HuH-7 (cell line): ENCODE data around the gene GPC6.

ENCODE experiments used
- DNase-seq: peaks from one replicate; pipeline ENCODE4 v3.0.0; 2011; ENCODE audit warnings: low spot score

The GPC6 gene

DNA sequence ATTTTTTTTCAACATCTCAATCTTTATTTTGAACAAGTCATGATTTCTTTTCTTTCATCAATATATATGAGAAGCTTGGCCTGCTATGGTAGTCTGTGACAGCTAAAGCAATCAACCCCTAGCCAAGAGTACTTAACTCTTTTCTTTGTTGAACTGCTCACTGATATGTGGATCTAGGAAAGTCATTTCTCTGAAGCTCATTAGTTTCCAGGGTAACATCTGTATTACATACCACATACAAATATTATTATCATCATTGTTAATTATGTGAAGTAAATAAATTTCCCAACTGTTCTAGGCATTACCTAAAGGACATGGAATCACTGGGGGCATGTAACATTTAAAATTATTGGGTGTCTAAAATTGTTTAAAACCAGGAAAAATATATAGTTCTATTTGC is 985.6 kb downstream of the GPC6 start:
- no peak for DNase-seq

DNA sequence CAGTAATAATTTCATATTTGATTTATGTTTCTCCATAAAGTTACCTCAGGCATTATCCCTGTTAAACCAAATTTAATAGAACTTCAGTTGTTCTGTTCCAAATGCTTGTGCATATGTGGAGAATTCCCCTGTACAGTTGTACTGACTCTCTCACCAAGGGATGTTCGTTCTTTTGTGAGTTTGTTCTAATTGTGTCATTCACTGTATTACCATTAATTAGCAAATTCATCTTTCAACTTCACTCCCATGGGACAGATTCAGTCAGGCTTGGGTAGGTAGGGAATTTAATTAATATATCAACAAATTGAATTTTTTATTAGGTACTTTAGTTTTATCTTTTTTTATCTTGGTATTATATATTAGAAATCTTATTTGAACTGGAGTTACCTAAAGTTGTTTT is 987.5 kb downstream of the GPC6 start:
- no peak for DNase-seq

DNA sequence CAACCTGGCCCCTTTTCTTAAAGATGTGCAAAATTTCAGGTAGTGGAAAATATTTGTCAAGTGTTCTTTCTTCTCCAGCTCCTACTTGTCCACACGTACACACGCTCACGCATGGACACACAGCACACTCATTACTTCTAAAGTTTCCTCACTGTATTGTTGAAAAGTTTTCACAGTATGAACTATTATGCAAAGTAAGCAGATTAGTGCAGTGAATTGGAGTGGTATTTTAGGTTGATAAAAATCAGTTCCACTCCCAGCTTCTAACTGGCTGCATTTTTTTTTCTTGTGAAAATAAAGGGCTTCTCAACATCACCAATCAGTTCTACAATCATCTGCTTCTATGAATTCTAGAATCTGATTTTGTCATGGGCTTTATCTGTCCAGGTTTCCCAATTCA is 988.4 kb downstream of the GPC6 start:
- no peak for DNase-seq

DNA sequence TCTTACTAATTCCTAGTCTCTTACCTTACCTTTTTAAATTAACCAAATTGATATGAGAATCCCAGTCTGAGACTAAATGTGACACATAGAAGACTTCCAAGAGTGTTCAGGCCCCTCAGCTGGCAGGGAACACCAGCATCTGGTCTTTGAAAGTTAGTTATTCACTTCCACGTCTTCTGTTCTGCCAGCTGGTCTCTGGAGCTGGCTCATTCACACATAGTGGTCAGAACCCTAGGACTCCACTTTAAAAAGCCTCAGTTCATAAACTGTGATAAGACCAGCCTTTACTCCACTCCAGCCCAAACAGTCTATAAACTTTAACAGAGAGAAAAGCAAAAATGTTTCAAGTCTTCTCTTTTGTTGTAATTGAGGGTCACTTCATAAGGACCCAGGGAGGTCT is 989.9 kb downstream of the GPC6 start:
- no peak for DNase-seq

DNA sequence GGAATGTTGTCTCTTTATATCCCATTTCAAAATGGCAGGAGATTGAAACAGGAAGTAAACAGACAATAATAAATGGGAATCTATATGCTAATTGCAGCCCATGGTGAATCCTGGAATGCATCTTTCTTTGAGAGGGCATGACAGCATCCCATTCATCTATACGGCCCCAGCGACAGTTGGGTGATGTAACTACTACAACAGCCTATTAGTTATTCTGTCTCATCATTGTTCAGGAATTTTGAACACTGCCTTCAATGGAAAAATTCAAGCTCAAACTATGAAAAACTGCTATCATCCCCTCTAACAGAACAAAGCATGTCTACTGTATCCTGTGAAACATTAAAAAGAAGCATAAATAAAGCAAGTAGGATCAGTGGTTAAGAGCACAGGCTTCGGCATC is 990.8 kb downstream of the GPC6 start:
- DNase-seq = no peak

DNA sequence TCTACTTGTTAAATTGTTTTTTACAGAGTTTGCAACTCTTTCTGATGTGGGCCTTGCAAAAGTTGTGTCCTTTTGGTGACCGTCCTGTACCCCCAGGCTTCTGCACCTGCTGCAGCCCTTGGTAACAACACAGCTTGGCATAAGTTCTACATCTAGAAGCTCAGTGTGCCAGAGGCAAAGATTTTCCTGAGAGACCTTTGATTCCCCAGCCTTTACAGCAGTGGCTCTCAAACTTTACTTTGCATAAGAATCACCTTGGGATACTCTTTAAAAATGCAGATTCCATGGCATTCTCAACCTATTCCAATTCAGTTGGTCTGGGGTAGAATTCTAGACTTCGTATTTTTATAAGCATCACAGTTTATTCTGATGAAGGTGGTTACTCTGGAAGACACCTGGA is 991.9 kb downstream of the GPC6 start:
- DNase-seq = no peak

DNA sequence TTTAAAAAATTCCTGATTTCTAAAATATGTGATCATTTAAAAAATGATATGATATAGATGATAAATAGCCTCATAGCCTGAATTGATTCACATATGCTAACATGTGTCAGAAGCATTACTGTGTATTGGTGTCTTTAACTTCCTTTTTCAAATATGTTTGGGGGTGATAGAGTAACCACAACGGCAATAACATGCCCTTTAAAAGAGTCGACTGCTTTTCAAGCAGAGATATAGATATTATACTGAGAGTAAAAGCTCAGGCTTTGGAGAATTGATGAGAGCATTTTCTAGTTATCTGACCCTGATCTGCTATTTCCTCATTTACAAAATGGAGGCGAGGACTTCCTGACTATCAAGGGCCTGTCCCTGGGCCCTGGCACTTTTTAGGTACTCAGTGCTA is 992.3 kb downstream of the GPC6 start:
- no peak for DNase-seq

DNA sequence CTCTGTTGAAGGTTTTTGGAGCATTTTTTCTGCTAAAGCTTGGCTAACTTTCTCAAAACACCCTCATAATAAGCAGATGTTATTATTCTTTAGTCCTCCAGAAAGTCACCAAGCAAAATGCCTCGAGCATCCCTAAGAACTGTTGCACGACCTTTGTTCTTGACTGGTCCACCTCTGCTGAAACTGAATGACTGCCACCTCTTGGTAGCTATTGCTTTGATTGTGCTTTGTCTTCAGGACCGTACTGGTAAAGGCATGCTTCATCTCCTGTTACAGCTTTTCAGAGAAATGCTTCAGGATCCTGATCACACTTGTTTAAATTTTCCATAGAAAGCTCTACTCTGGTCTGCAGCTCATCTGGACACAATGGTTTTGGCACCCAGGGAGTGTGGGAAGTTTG is 998.1 kb downstream of the GPC6 start:
- DNase-seq = no peak

DNA sequence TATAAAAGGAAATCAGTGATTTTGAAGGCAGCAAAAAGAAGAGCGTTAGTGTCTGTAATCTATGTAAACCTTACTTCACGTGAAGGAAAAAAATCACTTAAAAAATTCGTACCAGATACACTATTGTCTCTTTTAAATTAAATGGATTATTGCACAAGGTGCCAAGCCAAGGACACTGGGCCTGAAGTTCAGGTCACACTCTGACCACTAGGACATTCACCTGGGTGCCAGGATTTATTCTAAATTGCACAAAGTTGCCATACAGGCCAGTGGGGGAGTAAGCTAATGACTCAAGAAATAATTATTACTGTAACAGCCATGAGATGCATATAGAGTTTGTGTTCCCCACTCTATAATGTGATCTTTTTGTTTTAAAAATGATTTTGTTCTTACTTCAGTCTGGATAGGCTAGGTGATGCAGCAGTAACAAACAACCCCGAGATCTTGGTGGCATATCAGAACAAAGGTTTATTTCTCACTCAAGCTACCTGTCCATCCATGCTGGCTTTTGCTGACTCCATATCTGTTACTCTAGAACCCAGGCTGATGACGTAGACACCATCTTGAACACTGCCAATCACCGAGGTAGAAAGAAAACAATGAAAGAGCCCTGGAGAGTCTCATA is 1000.8 kb downstream of the GPC6 start:
- DNase-seq = no peak

DNA sequence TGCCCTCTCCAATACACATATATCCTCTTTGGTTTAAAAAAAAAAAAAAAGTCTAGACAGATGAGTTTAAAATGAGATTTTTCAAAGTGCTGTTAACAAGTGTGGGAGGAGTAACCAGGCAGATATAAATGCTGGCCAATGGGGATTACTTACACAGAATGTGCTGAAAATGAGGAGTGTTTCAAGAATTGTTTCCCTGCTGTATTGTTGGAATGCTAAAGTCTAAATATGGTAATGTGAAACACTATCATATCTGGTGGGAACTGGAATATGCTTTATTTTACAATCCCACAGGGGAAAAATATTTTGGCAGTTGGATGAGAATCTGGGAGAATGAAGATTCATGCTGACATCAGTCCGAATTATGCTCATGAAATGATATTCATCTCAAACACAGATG is 1002.2 kb downstream of the GPC6 start:
- DNase-seq = no peak

DNA sequence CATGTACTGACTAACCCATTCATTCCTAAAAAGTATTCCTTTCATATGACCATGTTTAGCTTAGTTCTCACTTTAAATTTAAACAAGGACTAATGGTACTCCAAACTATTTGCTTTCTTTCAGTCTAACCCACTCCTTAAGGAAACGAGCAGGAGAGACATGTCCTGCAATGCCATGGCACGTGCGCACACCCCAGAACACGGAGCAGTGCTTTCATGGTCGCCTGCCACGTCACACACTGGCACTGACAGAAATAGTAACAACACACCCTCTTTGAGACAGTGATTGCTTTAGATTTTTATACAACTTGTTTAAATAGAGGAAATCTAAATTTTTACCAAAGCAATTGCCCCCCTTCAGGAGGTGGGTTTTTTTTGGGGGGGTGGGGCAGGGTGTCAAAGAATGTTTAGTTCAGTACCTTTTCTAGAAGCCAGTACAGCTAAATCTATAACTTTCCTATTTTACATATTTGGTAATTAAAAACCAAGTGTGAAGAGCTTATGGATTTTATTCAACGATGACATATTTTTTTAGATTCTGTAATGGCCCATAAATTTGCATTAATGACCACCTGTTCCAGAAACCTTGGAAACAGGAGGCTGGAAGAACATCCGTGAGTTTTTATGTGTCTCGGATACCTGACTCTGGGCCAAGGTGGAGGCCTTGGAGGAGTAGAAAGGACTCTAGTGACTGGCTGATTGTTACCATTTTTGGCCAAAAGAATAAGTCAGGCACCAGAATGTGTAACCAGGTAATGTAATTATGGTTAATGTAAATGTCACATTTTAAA is 1005.7 kb downstream of the GPC6 start:
- no peak for DNase-seq

DNA sequence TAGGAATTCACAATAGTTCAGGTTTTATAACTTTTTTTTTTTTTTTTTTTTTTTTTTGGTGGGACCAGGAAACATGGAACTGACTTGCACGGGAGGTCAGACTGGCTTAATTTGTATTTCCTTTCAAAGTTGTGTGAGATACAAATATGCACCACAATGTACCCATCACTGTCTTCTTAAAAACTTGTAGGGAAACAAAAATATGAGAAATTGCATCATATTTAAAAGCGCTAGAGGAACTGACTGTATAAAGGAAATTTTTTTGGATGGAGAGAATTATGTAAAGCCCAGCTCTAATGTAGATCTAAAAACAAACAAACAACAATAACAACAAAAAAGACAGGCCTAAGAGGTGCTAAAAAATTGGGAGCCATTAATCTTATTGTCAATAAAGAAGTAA is 1006.3 kb downstream of the GPC6 start:
- DNase-seq = no peak

DNA sequence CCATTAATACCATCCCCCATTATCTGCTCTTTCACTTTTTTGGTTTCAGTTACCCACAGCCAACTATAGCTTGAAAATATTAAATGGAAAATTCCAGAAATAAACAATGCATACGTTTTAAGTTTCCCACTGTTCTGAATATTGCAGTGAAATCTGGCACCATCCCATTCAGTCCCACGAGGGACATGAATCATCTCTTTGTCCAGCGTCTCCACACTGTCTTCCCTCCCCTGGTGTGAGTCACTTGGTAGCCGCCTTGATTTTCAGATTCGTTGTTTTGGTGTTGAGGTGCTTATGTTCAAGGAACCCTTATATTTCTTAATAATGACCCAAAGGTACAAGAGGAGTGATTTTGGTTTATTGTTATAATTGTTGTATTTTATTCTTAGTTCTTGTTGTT is 1006.8 kb downstream of the GPC6 start:
- no peak for DNase-seq

DNA sequence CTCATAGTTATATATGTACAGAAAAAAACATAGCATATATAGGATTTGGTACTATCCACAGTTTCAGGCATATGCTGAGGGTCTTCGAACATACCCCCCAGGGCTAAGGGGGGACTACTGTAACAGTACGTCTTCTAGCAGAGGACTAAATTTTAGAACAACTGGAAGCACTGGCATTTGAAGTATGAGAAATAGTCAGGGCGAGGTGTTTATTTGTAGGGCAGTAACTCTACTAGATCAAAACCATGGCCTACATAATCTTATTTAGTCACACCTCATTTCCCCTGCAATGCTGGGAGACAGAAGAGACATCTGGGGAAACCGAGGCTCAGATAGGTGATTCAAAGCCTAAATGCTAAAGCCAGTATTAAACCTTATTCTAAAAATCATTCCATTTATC is 1007.2 kb downstream of the GPC6 start:
- no peak for DNase-seq

DNA sequence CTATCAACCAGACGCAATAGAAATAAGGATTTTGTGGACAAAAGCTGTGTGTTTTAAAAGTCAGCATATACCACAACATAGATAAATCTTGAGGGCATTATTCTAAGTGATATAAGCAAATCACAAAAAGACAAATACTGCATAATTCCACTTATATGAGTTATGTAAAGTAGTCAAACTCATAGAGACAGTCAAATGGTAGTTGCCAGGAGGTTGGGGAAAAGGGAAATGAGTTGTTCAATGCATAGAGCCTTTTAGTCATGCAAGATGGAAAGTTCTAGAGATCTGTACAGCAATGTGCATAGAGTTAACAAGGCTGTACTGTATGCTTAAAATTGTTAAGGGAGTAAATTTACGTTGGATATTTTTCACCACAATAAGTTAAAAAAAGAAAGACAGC is 1008.1 kb downstream of the GPC6 start:
- DNase-seq = no peak

DNA sequence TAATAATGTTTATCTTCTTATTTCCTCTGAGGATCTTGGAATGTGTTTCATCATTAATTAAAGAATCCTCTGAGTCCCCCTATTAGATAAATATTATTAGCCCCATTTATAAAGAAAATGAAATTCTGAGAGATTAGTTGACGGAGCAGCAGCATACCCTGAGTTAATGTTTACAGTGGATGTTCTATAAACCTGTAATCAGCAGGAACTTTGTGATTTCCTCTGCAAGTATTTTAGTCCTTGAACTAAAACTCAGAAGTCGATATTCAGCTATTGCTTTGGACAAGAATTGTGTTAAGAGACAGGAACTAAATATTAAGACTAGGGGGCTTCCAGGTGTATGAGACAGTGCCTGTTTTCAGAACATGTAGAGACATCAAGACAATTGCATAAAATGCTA is 1009.5 kb downstream of the GPC6 start:
- DNase-seq = no peak

DNA sequence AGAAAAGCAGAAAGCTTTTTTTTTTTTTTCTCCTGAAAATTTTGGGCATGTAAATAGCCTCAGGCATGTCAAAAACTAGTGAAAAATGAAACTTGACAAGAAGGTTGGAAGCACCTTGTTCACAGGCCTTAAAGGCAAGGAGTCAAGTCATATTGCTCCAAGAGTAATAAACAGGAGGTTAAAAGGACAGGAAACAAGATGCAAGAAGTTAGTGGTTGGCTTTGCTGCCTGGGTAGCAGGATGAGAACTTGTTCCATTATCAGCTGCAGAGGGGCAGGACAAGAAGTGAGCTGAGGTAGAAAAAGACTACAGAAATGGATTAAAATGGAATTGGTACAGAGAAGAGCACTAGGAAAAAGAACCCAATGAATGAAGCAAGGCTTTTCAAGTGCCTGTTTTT is 1010.3 kb downstream of the GPC6 start:
- DNase-seq = no peak

DNA sequence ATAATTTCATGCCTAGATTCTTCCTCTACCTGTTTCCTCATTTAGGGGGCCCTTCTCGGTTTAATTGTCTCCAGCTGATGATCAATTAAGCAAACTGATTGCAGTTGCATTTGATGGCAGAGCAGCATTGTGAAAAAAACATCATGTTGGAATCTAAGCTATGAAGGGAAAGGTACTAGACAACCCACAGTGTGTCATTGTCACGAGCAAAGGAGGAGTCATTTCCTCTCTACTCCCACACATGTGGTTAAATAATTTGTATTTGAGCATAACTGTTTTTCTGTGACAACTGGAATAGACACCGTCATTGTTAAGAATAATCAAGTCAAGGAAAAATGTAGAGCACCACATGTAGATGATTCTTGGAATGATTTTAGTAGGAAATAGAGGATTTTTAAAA is 1012.5 kb downstream of the GPC6 start:
- DNase-seq = no peak

DNA sequence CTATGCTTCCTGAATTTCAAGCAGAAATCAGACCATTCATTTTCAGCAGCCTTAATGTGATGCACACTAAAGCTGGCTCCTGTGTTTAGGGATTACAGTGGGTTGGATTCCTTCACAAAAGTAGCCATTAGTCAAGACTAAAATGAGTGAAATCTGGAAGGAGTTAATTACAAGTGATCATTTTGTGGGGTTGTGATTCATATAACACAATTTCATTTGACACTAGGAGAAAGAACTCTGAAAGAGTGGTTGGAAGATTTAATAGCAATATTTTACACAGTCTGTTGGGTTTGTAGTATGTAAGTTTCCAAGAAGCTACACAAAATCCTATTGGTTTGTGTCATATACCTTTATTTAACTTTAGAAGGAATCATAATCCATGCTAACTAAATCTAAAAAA is 1015.9 kb downstream of the GPC6 start:
- DNase-seq = no peak

DNA sequence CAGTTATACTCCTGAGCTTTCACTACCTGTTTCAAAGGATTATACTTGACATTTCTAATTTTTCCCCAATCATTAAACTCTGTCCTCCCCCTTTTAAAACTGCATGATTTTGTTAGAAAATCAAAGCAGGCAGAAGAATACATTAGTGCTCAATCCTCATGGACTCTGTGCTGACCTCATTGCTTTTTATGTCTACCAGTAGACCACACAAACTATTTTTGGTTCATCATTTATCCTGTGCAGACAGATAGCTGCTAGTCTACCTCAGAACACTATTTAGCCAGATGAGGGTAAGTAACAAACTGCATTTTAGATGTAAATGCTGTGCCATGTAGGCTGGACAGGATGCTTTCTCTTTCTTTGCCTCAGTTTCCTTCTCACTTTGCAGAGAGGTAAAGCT is 1016.9 kb downstream of the GPC6 start:
- no peak for DNase-seq

DNA sequence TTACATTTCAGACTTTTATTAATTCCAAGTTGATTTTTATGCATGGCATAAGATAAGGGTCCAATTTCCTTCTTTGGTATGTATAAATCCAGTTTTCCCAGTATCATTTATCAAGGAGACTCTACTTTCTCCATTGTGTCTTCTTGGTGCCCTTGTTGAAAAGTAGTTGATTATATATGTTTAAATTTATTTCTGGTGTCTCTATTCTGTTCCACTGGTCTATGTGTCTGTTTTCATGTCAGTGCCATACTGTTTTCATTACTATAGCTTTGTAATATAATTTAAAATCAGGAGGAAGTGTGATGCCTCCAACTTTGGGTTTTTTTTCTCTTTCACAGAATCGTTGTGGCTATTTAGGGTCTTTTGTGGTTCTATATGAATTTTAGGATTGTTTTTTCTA is 1019.9 kb downstream of the GPC6 start:
- no peak for DNase-seq

DNA sequence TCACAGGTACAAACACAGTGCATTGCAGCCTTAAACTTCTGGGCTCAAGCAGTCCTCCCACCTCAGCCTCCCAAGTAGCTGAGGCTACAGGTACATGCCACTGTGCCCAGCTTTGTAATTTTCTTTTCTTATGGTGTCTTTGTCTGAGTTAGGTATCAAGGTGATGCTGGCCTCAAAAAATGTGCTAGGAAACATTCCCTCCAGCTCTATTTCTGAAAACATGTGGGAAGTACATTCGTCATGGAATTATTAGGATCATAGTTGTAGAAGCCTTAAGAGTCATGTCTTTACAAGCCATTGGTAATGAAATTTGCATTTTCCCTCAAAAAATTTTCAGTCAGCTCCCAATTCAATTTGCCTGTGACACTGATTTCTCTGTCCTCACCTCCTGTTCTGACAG is 1021.3 kb downstream of the GPC6 start:
- DNase-seq = no peak

DNA sequence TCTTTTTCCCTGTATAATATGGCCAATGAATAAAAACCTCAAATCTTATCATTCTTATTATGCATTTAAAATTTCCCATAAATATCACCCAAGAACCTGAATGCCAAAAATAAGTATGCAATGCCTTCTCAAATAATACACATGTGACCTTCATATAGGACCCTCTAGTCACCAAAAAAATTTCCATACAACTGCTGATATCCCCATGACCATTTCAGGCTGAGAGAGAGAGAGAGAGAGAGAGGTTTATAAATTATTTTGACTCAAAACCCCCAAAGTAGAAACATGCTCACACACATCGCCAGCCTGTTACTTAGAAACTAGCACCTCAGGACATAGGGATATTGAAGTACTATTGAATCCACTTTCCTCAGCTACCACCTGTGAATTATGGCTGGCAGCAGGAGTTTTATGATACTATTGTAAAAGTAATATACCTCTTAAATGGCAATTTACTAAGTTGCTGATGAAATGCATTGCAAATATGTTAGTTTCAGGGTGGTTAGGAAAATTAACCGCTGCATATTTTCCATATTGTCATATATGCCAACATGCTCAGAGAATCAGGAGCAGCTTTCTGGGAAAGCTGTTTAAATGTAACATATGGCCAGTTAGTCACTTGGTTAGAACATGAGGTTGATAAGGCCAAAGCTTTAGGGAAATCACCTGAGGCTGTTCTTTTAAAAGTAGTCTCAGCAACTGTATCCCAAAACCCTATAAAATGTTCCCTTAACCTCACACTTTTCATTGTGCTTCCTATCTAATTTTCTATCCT is 1022.0 kb downstream of the GPC6 start:
- DNase-seq = no peak
